HCT116 (cell line): ENCODE measurements around the gene DPF3. TPM values are rescaled to one million over a fixed set of nuclear protein-coding genes. Genes with fewer than 3 reads are reported as not detected.

Experiments used
- ATAC-seq: fragments of 200-7000 bp; cut with Tn5 transposase; 2 replicates; pipeline ENCODE4 v1.9.1; 2020; ENCODE audit warnings: mild to moderate bottlenecking, moderate library complexity
- BruUV-seq: library from RNA; stranded (reverse); fragments of 400-500 nt; replicated peaks from 2 replicates; lab custom pipeline; 2021; lab: Mats Ljungman, UMichigan
- CTCF ChIA-PET: fragments of 300-600 bp; sonication (Branson Sonifier 250); formaldehyde crosslinking; loops from one replicate; lab custom pipeline; 2021; ENCODE audit warnings: antibody characterized with exemption; lab: Charles Lee
- POLR2A ChIA-PET: fragments of 300-600, 350-600 bp; sonication (Branson Sonifier 250); formaldehyde crosslinking; loops from one replicate; lab custom pipeline; 2021; ENCODE audit warnings: antibody characterized with exemption; lab: Charles Lee
- RAD21 ChIA-PET, 2 experiments: fragments of 300-600 bp; sonication (Branson Sonifier 250); formaldehyde crosslinking; loops; one replicate each; lab custom pipeline; 2023; ENCODE audit warnings: low total read pairs in 2 of 2; ENCODE audit not compliant: uncharacterized antibody in 2 of 2, unreplicated experiment in 2 of 2, low non-redundant PET in 1 of 2; lab: Charles Lee
- DNase-seq: peaks from one replicate; pipeline ENCODE4 v3.0.0-alpha.2; 2010; ENCODE audit warnings: low read depth, low spot score
- H2AFZ ChIP-seq: fragments of 200-600 bp; shearing (Covaris generic), sonication (generic); 2 replicates; pipeline ENCODE4 v1.6.1; 2017; ENCODE audit warnings: low read depth, mixed run types, mixed read lengths, antibody characterized with exemption, low read length; ENCODE audit not compliant: poor library complexity, severe bottlenecking
- H3K27ac ChIP-seq: 2 replicates; pipeline ENCODE4 v1.5.1; 2012; ENCODE audit warnings: low read depth, low read length
- H3K27me3 ChIP-seq: fragments of 200-600 bp; sonication (generic); 2 replicates; pipeline ENCODE4 v1.6.1; 2016; ENCODE audit warnings: mixed run types, low read length, mixed read lengths; ENCODE audit not compliant: insufficient read depth
- H3K36me3 ChIP-seq, 2 experiments: fragments of 200-500 bp in 1 of 2; fragments of 200-600 bp in 1 of 2; sonication (Bioruptor generic) in 1 of 2; sonication (generic) in 1 of 2; 2 replicates each; pipeline versions ENCODE4 v1.5.1 to v1.6.1; 2014 to 2016; ENCODE audit warnings: low read length in 2 of 2, inconsistent platforms in 1 of 2, mixed read lengths in 1 of 2, mixed run types in 1 of 2; ENCODE audit not compliant: insufficient read depth in 2 of 2, control insufficient read depth in 1 of 2
- H3K4me1 ChIP-seq, 2 experiments: fragments of 200-600 bp in 1 of 2; sonication (generic) in 1 of 2; 2 replicates each; pipeline versions ENCODE4 v1.5.1 to v1.6.1; 2012 to 2017; ENCODE audit warnings: low read length in 2 of 2, inconsistent platforms in 1 of 2, mild to moderate bottlenecking in 1 of 2, mixed read lengths in 1 of 2, mixed run types in 1 of 2, moderate library complexity in 1 of 2; ENCODE audit not compliant: insufficient read depth in 2 of 2, control insufficient read depth in 1 of 2
- H3K4me2 ChIP-seq: fragments of 200-600 bp; sonication (generic); 2 replicates; pipeline ENCODE4 v1.6.1; 2017; ENCODE audit warnings: mixed run types, low read length, mixed read lengths
- H3K4me3 ChIP-seq, 2 experiments: fragments of 200-600 bp in 1 of 2; sonication (generic) in 1 of 2; replicated peaks in 1 of 2; 2 replicates each; pipeline ENCODE4 v1.5.1; 2011 to 2016; ENCODE audit warnings: low read length in 2 of 2, control low read depth in 1 of 2, low read depth in 1 of 2, mild to moderate bottlenecking in 1 of 2, mixed read lengths in 1 of 2, mixed run types in 1 of 2
- H3K79me2 ChIP-seq: fragments of 200-600 bp; sonication (generic); 2 replicates; pipeline ENCODE4 v1.6.1; 2017; ENCODE audit warnings: mild to moderate bottlenecking, mixed run types, low read length, moderate library complexity, mixed read lengths; ENCODE audit not compliant: insufficient read depth
- H3K9ac ChIP-seq: fragments of 200-600 bp; sonication (generic); 2 replicates; pipeline ENCODE4 v1.6.1; 2016; ENCODE audit warnings: low read length, mixed read lengths
- H3K9me2 ChIP-seq: fragments of 200-600 bp; sonication (generic), shearing (Covaris generic); 2 replicates; pipeline ENCODE4 v1.6.1; 2017; ENCODE audit warnings: mixed run types, mild to moderate bottlenecking, moderate library complexity; ENCODE audit not compliant: insufficient read depth
- H3K9me3 ChIP-seq, 2 experiments: fragments of 200-500 bp in 1 of 2; fragments of 200-600 bp in 1 of 2; sonication (Bioruptor generic) in 1 of 2; sonication (generic) in 1 of 2; 2 replicates each; pipeline ENCODE4 v1.6.1; 2014 to 2017; ENCODE audit warnings: low read length in 2 of 2, mixed read lengths in 2 of 2, inconsistent platforms in 1 of 2, low read depth in 1 of 2, mild to moderate bottlenecking in 1 of 2, mixed run types in 1 of 2, moderate library complexity in 1 of 2; ENCODE audit not compliant: control insufficient read depth in 1 of 2, insufficient read depth in 1 of 2
- H4K20me1 ChIP-seq: fragments of 200-600 bp; sonication (generic), shearing (Covaris generic); 2 replicates; pipeline ENCODE4 v1.6.1; 2017; ENCODE audit warnings: mixed run types, mild to moderate bottlenecking, moderate library complexity; ENCODE audit not compliant: insufficient read depth
- ATF3 ChIP-seq: IDR thresholded peaks from 2 replicates; pipeline ENCODE4 v1.6.1; 2012
- CBX3 ChIP-seq: IDR thresholded peaks from 2 replicates; pipeline ENCODE4 v1.6.1; 2012; ENCODE audit warnings: low read depth
- CEBPB ChIP-seq: IDR thresholded peaks from 2 replicates; pipeline ENCODE4 v1.6.1; 2012; ENCODE audit warnings: low read depth
- CTCF ChIP-seq, 3 experiments: fragments of 200-600 bp in 1 of 3; sonication (generic) in 1 of 3; IDR thresholded peaks in 2 of 3; conservative IDR thresholded peaks in 1 of 3; 2 replicates each; pipeline ENCODE4 v1.5.1; 2012 to 2017; ENCODE audit warnings: low read depth in 2 of 3, low read length in 2 of 3, antibody characterized with exemption in 1 of 3, borderline replicate concordance in 1 of 3, control low read depth in 1 of 3, mild to moderate bottlenecking in 1 of 3, mixed read lengths in 1 of 3, mixed run types in 1 of 3, moderate library complexity in 1 of 3; ENCODE audit not compliant: insufficient read depth in 1 of 3
- EGR1 ChIP-seq: IDR thresholded peaks from 2 replicates; pipeline ENCODE4 v1.6.1; 2012; ENCODE audit warnings: low read depth
- ELF1 ChIP-seq: IDR thresholded peaks from 2 replicates; pipeline ENCODE4 v1.6.1; 2012; ENCODE audit warnings: low read depth, borderline replicate concordance
- EZH2 ChIP-seq: fragments of 200-600 bp; sonication (generic); IDR thresholded peaks from 2 replicates; pipeline ENCODE4 v1.6.1; 2017; ENCODE audit warnings: antibody characterized with exemption, mixed run types
- EZH2phosphoT487 ChIP-seq: fragments of 200-600 bp; IDR thresholded peaks from 2 replicates; pipeline ENCODE4 v1.6.1; 2018; ENCODE audit warnings: antibody characterized with exemption, borderline replicate concordance
- FOSL1 ChIP-seq: IDR thresholded peaks from 2 replicates; pipeline ENCODE4 v1.6.1; 2012; ENCODE audit warnings: low read depth
- JUND ChIP-seq: IDR thresholded peaks from 2 replicates; pipeline ENCODE4 v1.6.1; 2012
- POLR2A ChIP-seq: IDR thresholded peaks from 2 replicates; pipeline ENCODE4 v1.7.0; 2011; ENCODE audit warnings: borderline replicate concordance; ENCODE audit not compliant: insufficient read depth, insufficient read length; ENCODE audit errors: extremely low read depth
- RAD21 ChIP-seq: IDR thresholded peaks from 2 replicates; pipeline ENCODE4 v1.6.1; 2012; ENCODE audit warnings: low read depth, mild to moderate bottlenecking
- REST ChIP-seq: IDR thresholded peaks from 2 replicates; pipeline ENCODE4 v1.6.1; 2012; ENCODE audit warnings: low read depth
- SP1 ChIP-seq: IDR thresholded peaks from 2 replicates; pipeline ENCODE4 v1.6.1; 2012; ENCODE audit warnings: low read depth
- TCF7L2 ChIP-seq: IDR thresholded peaks from 2 replicates; pipeline ENCODE4 v1.7.0; 2011; ENCODE audit warnings: borderline replicate concordance, inconsistent platforms; ENCODE audit not compliant: insufficient read depth, insufficient read length; ENCODE audit errors: extremely low read depth
- ZBTB33 ChIP-seq: IDR thresholded peaks from 2 replicates; pipeline ENCODE4 v1.6.1; 2011; ENCODE audit warnings: mild to moderate bottlenecking, low read length, moderate library complexity; ENCODE audit not compliant: insufficient replicate concordance; ENCODE audit errors: extremely low read depth
- ZFX ChIP-seq: fragments of 450-650 bp; IDR thresholded peaks from 2 replicates; pipeline ENCODE4 v1.6.1; 2017
- ZNF274 ChIP-seq: fragments of 200-500 bp; sonication (Bioruptor generic); IDR thresholded peaks from 2 replicates; pipeline ENCODE4 v1.6.1; 2014; ENCODE audit warnings: mild to moderate bottlenecking, low read depth, low read length, inconsistent platforms
- intact Hi-C: fragments of 100-400 bp; cut with micrococcal nuclease; formaldehyde crosslinking; loops from 2 replicates; pipeline ENCODE4 v1.10.0; 2022
- total RNA-seq: library from RNA; stranded (reverse); gene quantifications from one replicate; pipeline ENCODE4 v1.2.1, GENCODE V29; 2021; ENCODE audit not compliant: unreplicated experiment

Gene DPF3
- total RNA-seq, 1 experiment from 2014 or later = 0.27 TPM

GRCh38 chr14:72582582-72582981 is 311.3 kb downstream of the DPF3 start:
- Histone ChIP-seq H3K27ac (no peak overlapping the region), H2AFZ (no peak overlapping the region), H3K9me3 (no peaks in the 10 kb centered on the region)
- ChIA-PET POLR2A (no interaction called here), CTCF (no interaction called here)
- TF ChIP-seq EZH2phosphoT487 (no peak), CTCF (IDR thresholded peaks at IDR 0.05 in 2 of 3, conservative IDR thresholded peaks at IDR 0.05 in 1 of 3; ENCODE audit: borderline replicate concordance in 1 of 3, insufficient read depth in 1 of 3, low read depth in 2 of 3, low read length in 2 of 3) (no peak), CEBPB (no peak), ZFX (no peak), TCF7L2 (no peak), CBX3 (no peak), EGR1 (no peak), FOSL1 (no peak), JUND (no peak), REST (no peak), POLR2A (no peak), ZNF274 (no peak), EZH2 (no peak), ATF3 (no peak), ELF1 (no peak), ZBTB33 (no peak), SP1 (no peak), RAD21 (no peak)
- TF ChIP-seq, all 23 proteins: peak for 0
- Histone ChIP-seq H3K4me3 (no peak overlapping the region), H3K36me3 (no peaks in the 10 kb centered on the region), H3K4me2 (no peak overlapping the region), H3K27me3 (peaks cover 29% of the 10 kb centered on the region; the same call in 1 of the 2 replicates), H3K9me2 (no peaks in the 10 kb centered on the region), H3K79me2 (no peaks in the 10 kb centered on the region), H3K4me1 (no peaks in the 10 kb centered on the region), H3K9ac (no peak overlapping the region), H4K20me1 (no peaks in the 10 kb centered on the region)
- no TSS peak for BruUV-seq
- RAD21 ChIA-PET = no interaction called here
- DNase-seq (no peak), ATAC-seq (no peak)
- intact Hi-C loops = no loop called here
